ENCODE results near the gene POU1F1. TPM values are rescaled to one million over a fixed set of nuclear protein-coding genes. Genes with fewer than 3 reads are reported as not detected.

The POU1F1 gene
- total and polyA plus RNA-seq, 2 of the 8 experiments (the other 6 are each of a cell fraction or from before 2014, with no cell fraction given) = not detected

DNA sequence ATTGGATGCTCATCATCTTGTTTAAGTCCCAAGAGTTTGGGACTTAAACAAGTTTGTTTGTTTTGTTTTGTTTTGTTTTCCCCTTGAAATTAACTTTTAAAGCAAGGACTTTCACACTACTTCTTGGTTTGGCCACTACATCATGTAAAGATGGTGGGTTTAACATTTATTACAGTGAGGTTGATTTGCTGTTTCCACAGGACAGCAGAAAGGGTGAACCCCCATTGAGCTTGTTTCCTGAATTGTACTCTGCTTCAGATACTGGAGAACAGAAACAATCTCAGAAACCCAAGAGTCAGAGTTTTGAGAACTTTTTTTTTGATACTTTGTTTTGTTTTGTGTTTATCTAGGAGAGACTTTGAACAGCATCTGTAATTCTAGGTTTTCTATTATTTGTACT, 6.7 kb downstream of the POU1F1 start (continued):
- no peak for TF ChIP-seq KDM4A (IDR thresholded peaks at IDR 0.05; ENCODE audit: low read depth, low read length, severe bottlenecking)
- TF ChIP-seq YY1 (IDR thresholded peaks at IDR 0.05; ENCODE audit: low read depth, low read length) = no peak
